ENCODE measurements around the gene ACTN4.
"Not testable (repeated sequence)": the region's sequence is repeated elsewhere in the genome, so short reads cannot be mapped to it uniquely, and the experiment has no call there.

ACTN4 gene

DNA sequence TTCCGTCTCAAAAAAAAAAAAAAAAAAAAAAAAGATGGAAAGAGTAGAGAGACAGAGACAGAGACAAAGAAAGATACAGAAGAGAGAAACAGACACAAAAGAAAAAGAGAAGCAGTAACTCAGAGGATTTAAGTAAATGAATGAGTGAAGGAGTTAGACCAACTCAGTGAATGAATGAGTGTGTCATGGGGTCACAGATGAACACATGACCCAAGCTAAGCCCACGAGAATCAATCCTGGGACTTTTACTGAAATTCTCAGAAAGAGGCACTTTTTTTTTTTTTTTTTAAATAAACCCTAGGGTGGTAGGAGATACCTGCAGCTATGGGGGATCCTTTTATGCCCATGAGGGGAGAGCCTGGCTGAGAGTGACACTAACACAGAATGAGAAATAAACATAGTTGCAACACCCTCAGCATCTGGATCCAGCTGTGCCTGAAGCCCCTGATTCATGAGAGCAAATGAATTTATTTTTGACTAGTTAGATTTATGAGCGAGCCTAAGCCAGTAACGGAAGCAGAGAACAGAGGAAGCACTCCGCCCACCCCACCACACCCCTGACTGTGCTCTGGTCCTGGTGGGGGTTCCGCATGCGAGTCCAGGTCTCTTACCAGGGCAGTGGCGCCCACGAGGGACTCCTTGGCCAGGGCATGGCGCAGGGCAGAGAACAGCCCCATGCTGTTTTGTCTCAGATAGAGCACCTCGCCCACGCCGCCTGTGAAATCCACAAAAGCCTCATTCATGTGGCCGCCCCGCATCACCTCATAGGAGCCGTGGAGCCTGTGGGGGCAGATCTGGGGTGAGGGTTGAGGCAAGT lies 92.2 kb downstream of the ACTN4 start:
- no peak for DNase-seq

DNA sequence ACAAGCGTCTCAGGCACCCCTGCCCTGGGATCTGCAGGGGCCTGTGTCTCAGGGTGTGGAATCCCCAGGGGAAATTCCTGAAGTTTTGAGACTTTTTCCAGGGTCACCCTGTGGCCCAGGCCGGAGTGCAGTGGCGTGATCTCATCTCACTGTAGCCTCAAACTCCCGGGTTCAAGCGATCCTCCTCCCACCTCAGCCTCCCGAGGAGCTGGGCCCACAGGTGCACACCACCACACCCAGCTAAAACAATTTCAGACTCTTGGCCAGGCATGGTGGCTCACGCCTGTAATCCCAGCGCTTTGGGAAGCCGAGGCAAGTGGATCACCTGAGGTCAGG lies 92.8 kb downstream of the ACTN4 start:
- DNase-seq: no peak

DNA sequence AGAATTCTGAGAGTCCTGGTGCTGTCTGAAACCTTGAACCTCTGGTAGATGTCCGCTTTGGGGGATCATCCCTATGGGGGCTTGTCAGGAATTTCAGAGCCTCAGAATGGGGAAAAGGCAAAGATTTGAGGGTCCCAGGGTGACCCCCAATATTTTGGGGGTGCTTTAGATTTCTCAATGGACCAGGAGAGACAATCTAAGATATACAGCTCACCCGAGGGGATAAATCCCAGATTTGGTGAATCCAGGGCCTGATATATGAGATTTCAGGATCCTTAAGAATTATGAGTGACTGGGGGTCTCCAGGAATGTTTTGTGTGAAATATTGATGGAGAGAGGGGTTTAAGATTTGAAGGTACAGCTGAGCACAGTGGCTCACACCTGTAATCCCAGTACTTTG lies 93.5 kb downstream of the ACTN4 start:
- no peak for DNase-seq

DNA sequence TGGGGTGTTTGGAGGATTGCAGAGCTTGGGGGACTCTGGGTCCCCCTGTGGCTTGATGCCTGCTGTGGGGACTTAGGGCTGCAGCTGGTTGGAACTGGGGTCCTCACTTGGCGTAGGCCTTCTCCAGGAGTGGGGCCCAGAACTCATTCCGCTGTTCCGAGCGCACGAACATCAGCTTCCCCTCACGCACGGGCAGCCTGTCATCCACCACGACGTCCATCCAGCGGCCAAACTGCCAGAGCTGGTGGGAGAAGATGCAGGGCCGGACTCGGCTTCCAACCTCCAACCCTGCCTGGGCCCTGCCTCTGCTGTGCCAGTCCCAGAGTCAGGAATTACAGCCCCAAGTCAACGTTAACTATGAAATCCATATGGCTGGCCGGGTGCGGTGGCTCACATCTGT lies 94.2 kb downstream of the ACTN4 start:
- DNase-seq: no peak

DNA sequence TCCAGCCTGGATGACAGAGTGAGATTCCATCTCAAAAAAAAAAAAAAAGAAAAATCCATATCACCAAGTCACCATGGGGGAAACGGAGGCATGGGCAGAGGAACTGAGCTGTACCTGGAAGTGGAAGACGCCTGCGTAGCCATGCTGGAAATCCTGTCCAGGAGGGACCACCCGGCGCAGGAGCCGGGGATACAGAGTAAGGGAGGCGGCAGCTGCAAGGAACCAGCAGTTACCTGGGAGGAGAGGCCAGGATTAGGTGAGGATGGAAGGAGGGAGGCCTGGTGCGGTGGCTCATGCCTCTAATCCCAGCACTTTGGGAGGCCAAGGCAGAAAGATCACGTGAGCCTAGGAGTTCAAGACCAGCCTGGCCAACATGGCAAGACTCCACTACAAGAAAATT lies 94.8 kb downstream of the ACTN4 start:
- DNase-seq: no peak

DNA sequence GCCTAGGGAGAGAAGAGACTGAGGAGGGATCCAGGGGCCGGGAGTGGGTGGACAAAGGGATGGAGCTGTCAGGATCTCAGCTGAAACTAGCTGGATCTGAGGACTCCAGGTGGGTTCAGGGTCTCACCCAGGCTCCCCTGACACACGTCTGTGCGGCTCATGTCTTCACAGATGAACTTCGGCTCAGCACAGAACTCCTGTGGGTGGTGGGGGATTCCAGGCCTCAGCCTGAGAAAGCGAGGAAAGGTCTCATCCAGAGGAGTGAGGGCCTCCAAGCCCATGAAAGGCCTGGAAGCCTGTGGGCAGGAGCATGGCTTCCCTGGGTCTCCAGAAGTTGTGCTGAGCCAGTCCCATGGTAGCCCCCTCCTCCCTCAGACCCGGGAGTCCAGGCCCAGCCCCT lies 95.5 kb downstream of the ACTN4 start:
- DNase-seq: no peak

DNA sequence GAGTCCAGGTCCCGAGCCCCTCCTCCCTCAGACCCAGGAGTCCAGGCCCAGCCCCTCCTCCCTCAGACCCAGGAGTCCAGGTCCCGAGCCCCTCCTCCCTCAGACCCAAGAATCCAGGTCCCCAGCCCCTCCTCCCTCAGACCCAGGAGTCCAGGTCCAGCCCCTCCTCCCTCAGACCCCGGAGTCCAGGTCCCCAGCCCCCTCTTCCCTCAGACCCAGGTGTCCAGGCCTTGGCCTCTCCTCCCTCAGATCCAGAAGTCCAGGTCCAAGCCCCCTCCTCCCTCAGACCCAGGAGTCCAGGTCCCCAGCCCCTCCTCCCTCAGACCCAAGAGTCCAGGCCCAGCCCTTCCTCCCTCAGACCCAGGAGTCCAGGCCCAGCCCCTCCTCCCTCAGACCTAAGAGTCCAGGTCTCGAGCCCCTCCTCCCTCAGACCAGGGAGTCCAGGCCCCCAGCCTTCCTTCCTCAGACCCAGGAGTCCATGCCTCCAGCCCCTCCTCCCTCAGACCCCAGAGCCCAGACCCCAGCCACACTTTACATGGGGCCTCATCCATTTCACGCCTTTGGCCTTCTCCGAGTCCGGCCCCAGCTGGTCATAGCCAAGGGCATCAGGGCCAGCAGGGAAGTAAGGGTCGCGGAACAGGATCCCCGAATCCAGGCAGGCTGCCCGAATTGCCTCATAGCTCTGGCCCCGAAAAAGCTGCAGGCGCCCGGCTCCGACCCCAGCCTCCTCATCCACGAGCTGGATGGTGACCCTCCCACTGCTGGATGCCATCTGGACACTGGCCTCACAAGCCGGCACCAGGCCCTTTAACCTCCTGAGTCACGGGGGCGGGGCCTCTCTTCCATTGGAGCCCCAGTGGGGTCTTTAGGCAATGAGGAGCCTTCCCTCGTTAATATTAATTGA lies 96.2 kb downstream of the ACTN4 start:
- DNase-seq: no peak

DNA sequence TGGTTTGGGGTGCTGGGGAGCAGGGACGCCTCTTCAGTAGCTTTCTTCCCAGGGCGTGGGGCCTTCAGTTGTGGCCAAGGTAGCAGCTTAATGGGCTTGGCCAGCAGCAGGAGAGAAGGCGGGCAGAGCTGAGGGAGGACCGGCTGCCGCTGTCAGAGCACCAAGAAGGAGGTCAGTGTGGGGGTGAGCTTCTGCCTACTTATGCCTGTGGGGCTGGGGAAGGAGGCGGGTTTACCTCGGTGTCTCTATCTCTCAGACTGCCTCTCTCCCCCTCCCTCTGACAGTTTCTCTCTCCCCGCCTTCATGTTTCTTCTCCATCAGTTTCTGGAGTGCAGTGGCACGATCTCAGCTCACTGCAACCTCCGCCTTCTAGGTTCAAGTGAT lies 96.8 kb downstream of the ACTN4 start, which contains the start of gene CAPN12:
Gene CAPN12, minus strand, starts transcription at position 177 of the 384 bp plus-strand sequence. CDS start 309 bp downstream, outside the sequence.
- no peak for DNase-seq

DNA sequence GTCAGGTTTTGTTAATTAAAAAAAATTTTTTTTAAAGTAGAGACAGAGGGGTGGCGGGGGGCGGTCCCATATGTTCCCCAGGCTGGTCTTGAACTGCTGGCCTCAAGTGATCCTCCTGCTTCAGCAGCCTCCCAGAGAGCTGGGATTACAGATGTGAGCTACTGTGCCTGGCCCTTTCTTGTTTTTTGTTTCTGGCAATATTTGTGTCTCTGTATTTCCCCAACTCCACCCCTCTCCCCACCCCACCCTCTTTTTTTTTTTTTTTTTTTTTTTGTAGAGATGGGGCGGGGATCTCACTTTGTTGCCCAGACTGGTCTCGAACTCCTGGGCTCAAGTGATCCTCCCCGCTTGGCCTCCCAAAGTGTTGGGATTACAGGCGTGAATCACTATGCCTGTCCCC lies 97.4 kb downstream of the ACTN4 start:
- DNase-seq: no peak

DNA sequence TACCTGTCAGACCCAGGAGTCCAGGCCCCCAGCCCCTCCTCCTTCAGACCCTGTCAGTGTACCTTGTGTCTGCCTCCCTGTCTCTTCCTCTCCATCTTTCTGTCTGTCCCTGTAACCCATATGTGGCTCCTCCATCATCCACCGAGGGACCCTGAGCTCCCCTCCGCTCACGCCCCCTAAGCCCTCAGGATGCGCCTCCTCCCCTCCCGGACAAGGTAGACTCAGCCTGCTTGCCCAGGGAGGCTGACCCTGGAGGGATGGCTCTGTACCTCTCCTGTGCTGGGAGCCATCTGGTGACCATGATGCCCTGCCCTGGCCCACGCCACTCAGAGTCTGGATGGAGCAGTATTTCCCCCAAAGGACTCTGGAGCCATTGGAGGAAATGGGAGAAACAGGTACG lies 97.9 kb downstream of the ACTN4 start:
- no peak for DNase-seq

DNA sequence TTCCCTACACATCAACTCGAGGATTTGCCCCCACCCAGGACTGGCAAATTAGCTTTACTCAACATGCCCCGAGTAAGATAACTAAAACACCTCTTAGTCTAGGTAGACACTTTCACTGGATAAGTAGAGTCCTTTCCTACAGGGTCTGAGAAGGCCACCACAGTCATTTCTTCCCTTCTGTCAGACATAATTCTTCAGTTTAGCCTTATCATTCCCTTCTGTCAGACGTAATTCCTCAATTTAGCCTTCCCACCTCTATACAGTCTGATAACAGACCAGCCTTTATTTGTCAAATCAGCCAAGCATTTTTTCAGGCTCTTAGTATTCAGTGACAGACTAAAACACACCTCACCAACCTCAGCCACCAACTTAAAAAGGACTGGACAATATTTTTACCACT lies 106.3 kb downstream of the ACTN4 start:
- not testable (repeated sequence) for DNase-seq

DNA sequence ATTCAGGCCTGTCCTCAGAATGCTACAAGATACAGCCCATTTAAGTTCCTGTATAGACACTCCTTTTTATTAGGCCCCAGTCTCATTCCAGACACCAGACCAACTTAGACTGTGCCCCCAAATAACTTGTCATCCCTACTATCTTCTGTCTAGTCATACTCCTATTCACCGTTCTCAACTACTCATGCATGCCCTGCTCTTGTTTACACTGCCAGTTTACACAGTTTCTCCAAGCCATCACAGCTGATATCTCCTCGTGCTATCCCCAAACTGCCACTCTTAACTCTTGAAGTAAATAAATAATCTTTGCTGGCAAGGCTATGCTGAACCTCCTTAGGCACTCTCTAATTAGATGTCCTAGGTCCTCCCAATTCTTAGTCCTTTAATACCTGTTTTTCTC lies 106.7 kb downstream of the ACTN4 start:
- not testable (repeated sequence) for DNase-seq

DNA sequence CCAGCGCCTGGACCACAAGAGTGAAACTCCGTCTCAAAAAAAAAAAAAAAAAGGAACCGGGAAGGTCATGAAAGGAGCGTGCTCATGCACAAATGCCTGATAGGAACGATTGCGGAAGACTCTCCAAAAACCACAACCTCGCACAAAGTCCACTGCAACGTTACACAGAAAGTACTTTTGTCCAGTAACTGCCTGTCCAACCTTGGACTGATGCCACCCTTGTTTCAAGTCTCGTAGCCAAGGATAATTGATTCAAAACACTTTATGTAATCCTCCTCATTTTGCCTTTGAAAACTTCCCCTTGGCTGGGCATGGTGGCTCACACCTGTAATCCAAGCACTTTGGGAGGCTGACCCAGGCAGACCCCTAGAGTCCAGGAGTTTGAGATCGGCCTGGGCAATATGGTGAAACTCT lies 112.1 kb downstream of the ACTN4 start:
- no peak for DNase-seq

DNA sequence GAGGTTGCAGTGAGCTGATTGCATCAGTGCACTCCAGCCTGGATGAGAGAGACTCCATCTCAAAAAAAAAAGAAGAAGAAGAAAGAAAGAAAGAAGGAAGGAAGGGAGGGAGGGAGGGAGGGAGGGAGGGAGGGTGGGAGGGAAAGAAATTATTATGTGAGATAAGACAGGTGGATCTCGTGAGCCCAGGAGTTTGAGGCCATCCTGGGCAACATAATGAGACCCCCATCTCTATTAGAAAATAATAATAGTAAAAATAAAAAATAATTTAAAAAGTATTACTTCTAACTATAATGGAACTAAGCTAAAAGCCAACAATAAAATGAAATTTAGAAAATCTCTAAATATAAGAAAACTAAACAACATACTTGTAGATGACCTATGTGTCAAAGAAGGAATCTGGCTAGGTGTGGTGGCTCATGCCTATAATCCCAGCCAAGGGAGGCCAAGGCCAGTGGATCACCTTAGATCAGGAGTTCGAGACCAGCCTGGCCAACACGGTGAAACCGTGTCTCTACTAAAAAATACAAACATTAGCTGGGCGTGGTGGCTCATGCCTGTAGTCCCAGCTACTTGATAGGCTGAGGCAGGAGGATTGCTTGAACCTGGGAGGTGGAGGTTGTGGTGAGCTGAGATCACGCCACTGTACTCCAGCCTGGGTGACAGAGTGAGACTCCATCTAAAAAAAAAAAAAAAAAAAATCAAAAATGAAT lies 113.5 kb downstream of the ACTN4 start:
- DNase-seq: not testable (repeated sequence)

DNA sequence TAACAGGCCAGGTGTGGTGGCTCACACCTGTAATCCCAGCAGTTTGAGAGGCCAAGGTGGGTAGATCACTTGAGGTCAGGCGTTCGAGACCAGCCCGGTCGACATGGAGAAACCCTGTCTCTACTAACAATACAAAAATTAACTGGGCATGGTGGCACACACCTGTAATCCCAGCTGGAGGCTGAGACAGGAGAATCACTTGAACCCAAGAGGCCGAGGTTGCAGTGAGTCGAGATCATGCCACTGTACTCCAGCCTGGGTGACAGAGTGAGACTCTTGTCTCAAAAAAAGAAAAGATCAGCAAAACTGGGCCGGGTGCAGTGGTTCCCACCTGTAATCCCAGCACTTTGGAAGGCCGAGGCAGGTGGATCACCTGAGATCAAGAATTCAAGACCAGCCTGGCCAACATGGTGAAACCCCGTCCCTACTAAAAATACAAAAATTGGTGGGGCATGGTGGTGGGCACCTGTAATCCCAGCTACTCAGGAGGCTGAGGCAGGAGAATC lies 114.5 kb downstream of the ACTN4 start:
- DNase-seq: not testable (repeated sequence)

DNA sequence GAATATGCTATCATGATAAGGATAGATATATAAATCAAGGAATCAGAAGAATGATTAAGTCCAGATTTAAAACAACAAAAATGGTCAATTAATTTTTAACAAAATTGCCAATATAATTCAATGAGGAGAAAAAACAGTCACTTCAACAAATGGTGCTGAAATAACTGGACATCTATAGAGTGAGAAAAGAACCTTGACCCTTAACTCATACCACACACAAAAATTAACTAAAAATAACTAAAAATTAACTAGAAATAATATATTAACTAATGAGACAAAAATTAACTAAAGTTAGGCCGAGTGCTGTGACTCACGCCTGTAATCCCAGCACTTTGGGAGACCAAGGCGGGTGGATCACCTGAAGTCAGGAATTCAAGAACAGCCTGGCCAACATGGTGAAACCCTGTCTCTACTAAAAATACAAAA lies 116.4 kb downstream of the ACTN4 start:
- no peak for DNase-seq

DNA sequence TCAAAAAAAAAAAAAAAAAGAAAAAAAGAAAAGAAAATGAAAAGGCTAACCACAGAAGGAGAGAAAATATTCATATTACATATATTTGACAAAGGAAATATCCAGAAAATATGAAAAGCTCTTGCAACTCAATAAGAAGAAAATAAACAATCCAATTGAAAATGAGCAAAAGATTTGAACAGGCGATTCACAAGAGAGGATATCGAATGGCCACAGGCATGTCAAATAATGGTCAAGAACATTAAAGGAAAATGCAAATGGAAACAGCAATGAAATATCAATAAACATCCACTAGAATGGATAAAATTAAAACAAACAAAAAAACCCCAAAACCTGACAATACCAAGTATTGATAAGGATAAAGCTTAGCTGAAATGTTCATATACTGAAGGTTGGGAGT lies 117.8 kb downstream of the ACTN4 start:
- DNase-seq: no peak

DNA sequence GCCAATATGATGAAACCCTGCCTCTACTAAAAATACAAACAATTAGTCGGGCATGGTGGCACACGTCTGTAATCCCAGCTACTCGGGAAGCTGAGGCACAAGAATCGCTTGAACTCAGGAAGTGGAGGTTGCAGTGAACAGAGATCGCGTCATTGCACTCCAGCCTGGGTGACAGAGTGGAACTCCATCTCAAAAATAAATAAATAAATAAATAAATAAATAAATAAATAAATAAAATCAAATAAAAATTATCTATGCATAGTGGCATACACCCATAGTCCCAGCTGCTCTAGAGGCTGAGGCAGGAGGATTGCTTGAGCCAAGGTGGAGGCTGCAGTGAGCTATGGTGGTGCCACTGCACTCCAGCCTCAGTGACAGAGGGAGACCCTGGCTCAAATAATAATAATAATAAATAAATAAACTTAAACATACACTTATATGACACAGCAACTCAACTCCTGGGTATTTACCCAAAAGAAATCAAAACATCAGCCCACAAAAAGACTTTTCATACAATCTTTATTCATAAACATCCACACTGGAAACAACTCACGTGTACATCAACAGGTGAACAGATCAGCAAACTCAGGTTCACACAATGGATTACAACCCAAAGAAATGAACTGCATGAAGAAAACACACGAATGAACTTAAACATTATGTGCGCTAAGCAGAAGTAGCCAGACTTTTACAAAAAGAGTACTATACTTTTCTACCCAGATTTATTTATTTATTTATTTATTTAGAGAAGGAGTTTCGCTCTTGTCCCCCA lies 119.0 kb downstream of the ACTN4 start:
- DNase-seq: no peak

DNA sequence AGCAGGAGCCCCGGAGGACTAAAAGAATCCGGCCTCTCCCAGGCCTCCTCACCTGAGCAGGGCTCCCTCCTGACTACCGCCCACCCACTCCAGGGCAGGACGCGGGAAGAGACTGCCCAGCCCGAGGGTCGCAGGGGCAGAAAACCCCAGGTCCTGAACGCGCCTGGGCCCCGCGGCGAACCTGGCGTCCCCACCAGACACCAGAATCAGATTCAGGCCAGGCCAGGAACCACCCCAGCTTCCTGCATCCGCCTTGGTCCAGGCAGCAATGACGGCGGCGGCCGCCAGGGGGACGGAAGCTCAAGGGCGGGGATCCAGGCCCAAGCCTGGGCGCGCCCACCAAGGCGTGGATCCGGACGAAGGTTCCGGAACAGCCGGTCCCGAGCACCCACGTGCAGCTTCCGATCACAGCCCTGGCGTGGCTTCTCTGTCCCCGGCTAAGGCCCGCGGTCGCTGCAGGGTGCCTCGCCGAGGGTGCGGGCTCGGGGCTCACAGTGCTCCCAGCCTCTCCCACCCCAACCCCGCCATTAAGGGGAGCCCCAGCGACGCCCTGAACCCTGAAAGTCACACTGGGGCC lies 122.3 kb downstream of the ACTN4 start:
- DNase-seq: peak; percentile 80

DNA sequence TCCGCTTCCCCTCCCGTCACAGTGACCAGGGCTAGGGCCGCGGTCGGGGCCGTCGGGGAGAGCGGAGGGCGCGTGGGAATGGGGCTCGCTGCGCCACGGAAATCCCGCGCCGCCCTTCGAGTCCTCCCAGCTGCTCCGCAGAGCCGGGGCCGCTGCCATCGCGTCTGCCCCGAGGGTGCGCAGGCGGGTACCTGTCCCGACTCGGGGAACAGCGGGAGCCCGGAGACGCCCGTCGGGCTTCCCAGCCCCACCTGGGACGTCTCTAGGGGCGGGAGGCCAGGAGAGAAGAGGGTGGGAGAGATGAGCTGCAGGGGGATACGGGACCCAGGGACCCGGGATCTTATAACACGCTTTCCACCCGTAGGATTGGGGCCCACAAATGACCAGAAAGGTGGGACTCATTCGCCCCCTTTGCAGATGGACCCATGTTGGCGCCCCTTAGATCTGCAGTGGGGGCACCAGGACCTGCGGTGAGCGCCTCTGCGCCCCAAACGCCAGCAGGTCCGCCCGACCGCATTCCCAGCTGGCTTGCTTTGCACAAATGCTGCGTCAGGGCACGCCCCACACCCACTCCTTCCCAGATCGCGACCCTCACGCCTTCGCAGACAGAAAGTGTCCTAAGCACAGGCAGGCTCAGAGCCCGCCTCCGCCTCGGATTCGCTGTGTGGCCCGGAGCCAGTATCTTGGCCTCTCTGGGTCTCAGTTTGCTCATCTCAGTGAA lies 122.9 kb downstream of the ACTN4 start:
- not testable (repeated sequence) for DNase-seq

DNA sequence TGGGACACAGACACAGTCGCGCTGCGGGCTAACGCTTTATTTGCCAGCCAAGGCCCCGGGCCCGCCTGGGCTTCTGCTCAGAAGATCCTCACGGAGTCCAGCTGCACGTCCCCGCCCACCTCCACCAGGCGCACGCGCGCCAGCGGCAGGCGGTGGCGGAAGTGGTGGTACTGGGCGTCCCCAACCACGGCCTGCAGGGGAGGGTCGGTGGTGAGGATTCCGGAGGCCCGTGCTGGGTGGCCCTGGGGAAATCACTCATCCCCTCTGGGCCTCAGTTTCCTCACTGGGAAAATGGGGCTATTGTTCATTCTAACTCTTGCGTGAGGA lies 123.5 kb downstream of the ACTN4 start:
- DNase-seq: not testable (repeated sequence)
